Uterus (tissue), 2 donors: ENCODE measurements around the gene ADAM10.

Experiments used
- POLR2A ChIP-seq, 2 donors: fragments of 450-650 bp; IDR thresholded peaks; one replicate each; pipeline ENCODE4 v1.6.1; 2016; ENCODE audit warnings: antibody characterized with exemption in 2 of 2, mild to moderate bottlenecking in 1 of 2, moderate library complexity in 1 of 2
- TF ChIP-seq, protein P1 (sequence below), 4 experiments: fragments of 200-600 bp in 2 of 4; fragments of 450-650 bp in 2 of 4; sonication (generic) in 2 of 4; IDR thresholded peaks; one replicate each; pipeline ENCODE4 v1.5.1; 2016 to 2019; ENCODE audit warnings: antibody characterized with exemption in 4 of 4, mild to moderate bottlenecking in 2 of 4, moderate library complexity in 1 of 4

DNA sequence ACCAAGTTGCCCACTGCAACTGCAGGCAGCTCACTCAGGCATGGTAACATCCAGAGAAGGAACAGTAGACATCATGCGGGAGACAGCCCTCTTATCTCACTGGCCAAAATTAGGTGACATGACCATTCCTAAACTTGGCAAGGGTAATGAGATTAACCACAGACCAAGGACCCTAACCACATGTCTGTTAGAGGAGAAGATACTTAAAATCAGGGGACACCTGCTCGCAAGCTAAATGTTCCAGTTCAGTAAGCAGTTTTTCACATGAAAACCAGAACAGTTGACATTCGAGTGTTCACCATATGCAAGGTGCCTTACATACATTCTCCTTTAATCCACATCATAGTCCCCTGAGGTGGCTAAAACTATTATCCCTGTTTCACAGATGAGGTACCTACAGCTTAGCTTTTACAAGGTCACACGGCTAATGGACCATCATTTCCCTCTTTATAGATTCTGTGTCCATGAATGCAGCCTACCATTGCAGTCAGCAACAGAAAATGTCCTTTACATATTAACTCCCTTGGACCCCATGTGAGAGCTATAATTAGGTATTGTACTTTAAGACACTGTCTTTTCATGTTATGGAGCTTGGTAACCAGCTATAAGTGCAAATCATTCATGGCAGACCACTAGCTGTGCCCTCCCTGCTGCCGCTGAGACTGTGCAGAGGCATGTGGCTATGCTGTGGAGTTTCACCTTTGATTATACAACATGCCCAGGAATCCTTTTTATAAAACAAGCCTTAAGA, 163.6 kb downstream of the ADAM10 start:
- TF ChIP-seq, protein P1, sequence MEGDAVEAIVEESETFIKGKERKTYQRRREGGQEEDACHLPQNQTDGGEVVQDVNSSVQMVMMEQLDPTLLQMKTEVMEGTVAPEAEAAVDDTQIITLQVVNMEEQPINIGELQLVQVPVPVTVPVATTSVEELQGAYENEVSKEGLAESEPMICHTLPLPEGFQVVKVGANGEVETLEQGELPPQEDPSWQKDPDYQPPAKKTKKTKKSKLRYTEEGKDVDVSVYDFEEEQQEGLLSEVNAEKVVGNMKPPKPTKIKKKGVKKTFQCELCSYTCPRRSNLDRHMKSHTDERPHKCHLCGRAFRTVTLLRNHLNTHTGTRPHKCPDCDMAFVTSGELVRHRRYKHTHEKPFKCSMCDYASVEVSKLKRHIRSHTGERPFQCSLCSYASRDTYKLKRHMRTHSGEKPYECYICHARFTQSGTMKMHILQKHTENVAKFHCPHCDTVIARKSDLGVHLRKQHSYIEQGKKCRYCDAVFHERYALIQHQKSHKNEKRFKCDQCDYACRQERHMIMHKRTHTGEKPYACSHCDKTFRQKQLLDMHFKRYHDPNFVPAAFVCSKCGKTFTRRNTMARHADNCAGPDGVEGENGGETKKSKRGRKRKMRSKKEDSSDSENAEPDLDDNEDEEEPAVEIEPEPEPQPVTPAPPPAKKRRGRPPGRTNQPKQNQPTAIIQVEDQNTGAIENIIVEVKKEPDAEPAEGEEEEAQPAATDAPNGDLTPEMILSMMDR (IDR thresholded peaks at IDR 0.05): no peak
- TF ChIP-seq POLR2A (IDR thresholded peaks at IDR 0.05): no peak
